ENCODE data around the gene TSGA10IP.
A peak's percentile ranks its signal among the peaks of the same experiment; 100 is the strongest.

Gene TSGA10IP

GRCh38 chr11:65958291-65958690 lies 13.0 kb downstream of the TSGA10IP start:
- TF ChIP-seq, protein P1, sequence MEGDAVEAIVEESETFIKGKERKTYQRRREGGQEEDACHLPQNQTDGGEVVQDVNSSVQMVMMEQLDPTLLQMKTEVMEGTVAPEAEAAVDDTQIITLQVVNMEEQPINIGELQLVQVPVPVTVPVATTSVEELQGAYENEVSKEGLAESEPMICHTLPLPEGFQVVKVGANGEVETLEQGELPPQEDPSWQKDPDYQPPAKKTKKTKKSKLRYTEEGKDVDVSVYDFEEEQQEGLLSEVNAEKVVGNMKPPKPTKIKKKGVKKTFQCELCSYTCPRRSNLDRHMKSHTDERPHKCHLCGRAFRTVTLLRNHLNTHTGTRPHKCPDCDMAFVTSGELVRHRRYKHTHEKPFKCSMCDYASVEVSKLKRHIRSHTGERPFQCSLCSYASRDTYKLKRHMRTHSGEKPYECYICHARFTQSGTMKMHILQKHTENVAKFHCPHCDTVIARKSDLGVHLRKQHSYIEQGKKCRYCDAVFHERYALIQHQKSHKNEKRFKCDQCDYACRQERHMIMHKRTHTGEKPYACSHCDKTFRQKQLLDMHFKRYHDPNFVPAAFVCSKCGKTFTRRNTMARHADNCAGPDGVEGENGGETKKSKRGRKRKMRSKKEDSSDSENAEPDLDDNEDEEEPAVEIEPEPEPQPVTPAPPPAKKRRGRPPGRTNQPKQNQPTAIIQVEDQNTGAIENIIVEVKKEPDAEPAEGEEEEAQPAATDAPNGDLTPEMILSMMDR (IDR thresholded peaks at IDR 0.05; ENCODE audit: low read depth, low read length, missing control alignments) = no peak
- DNase-seq (ENCODE audit: low read depth) = no peak
- H3K4me3 ChIP-seq (ENCODE audit: low read depth, low read length) = no peak overlapping the region

GRCh38 chr11:65958774-65959420 lies 13.6 kb downstream of the TSGA10IP start:
- no peak for DNase-seq (ENCODE audit: low read depth)
- no peak overlapping the region for H3K4me3 ChIP-seq (ENCODE audit: low read depth, low read length)
- TF ChIP-seq, protein P1 (IDR thresholded peaks at IDR 0.05; ENCODE audit: low read depth, low read length, missing control alignments) = no peak

DNA sequence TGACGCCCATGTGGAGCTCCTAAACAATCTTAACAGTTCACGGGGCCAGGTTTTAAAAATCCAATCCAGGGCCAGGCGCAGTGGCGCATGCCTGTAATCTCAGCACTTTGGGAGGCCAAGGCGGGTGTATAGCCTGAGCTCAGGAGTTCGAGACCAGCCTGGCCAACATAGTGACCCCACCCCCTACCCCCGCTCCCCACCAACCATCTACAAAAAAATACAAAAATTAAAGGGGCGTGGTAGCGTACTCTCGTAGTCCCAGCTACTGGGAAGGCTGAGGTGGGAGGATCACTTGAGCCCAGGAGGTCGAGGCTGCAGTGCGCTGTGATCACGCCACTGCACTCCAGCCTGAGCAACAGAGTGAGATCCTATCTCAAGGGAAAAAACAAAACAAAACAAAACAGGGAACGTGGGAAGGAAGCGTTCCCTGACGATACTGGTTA lies 15.6 kb downstream of the TSGA10IP start:
- peak overlapping the region; percentile 94 for H3K4me3 ChIP-seq (ENCODE audit: low read depth, low read length)
- DNase-seq (ENCODE audit: low read depth) = no peak
- TF ChIP-seq, protein P1 (IDR thresholded peaks at IDR 0.05; ENCODE audit: low read depth, low read length, missing control alignments) = no peak

DNA sequence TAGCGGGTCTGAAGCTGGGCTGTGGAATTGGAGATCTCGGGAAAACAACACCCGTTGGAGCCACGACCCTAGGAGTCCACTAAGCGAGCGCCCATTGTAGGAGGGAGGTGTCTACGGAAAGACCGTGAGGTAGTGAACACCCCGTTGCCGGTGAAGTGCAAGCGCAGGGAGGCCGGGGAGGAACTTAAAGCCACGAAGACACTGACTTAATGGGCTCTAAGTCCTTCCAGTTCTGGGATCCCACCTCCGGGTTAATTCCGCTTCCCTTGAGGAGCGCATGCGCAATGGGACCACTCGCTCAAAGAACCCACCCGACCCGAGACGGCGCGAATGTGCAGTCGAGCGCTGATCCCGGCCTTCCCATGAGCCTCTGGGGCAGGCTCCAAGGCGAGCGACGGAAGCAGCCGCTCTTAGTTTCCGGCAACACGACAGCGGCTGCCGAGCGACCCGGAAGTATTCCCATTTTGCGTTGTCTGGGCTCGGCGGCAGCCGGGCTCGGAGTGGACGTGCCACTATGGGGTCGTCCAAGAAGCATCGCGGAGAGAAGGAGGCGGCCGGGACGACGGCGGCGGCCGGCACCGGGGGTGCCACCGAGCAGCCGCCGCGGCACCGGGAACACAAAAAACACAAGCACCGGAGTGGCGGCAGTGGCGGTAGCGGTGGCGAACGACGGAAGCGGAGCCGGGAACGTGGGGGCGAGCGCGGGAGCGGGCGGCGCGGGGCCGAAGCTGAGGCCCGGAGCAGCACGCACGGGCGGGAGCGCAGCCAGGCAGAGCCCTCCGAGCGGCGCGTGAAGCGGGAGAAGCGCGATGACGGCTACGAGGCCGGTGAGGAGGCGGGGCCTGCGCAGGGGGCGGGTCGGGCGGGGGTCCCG lies 16.2 kb downstream of the TSGA10IP start, which contains the start of gene SART1:
TSS of gene SART1 (plus strand) at position 468 of the 874 bp plus-strand sequence. CDS start at position 515, 47 bp downstream.
- TF ChIP-seq, protein P1 (IDR thresholded peaks at IDR 0.05; ENCODE audit: low read depth, low read length, missing control alignments) = no peak

GRCh38 chr11:65962141-65962564 lies 16.9 kb downstream of the TSGA10IP start:
- no peak for DNase-seq (ENCODE audit: low read depth)
- peak overlapping the region; percentile 94 for H3K4me3 ChIP-seq (ENCODE audit: low read depth, low read length)
- TF ChIP-seq, protein P1 (IDR thresholded peaks at IDR 0.05; ENCODE audit: low read depth, low read length, missing control alignments) = no peak

More for the DNA sequence above, 16.2 kb downstream of the TSGA10IP start, which contains the start of gene SART1:
- peak; percentile 94 for DNase-seq (ENCODE audit: low read depth)
- peak within 1 kb of the TSS; percentile 94 for H3K4me3 ChIP-seq (ENCODE audit: low read depth, low read length)

GRCh38 chr11:65964906-65965305 lies 19.6 kb downstream of the TSGA10IP start:
- DNase-seq (ENCODE audit: low read depth) = no peak
- TF ChIP-seq, protein P1 (IDR thresholded peaks at IDR 0.05; ENCODE audit: low read depth, low read length, missing control alignments) = no peak
- H3K4me3 ChIP-seq (ENCODE audit: low read depth, low read length) = no peak overlapping the region
